Calu3 (cell line): ENCODE results near the gene ANO9. TPM values are rescaled to one million over a fixed set of nuclear protein-coding genes. Genes with fewer than 3 reads are reported as not detected.
"Not testable (repeated sequence)": the region's sequence is repeated elsewhere in the genome, so short reads cannot be mapped to it uniquely, and the experiment has no call there.

Source experiments
- BruUV-seq: library from RNA; stranded (reverse); fragments of 400-500 nt; replicated peaks from 2 replicates; lab custom pipeline; 2021; lab: Mats Ljungman, UMichigan
- CTCF ChIA-PET: fragments of 300-600 bp; sonication (Branson Sonifier 250); formaldehyde crosslinking; loops from one replicate; lab custom pipeline; 2022; ENCODE audit warnings: antibody characterized with exemption; lab: Charles Lee
- DNase-seq: peaks from one replicate; pipeline ENCODE4 v3.0.0; 2022
- H3K27ac Mint-ChIP-seq: one replicate; pipeline ENCODE4 v1.8.0; 2022; ENCODE audit warnings: mixed read lengths; ENCODE audit not compliant: unreplicated experiment
- H3K27me3 Mint-ChIP-seq: one replicate; pipeline ENCODE4 v1.8.0; 2022; ENCODE audit warnings: mixed read lengths; ENCODE audit not compliant: unreplicated experiment
- H3K36me3 Mint-ChIP-seq: one replicate; pipeline ENCODE4 v1.8.0; 2022; ENCODE audit warnings: mild to moderate bottlenecking, moderate library complexity, mixed read lengths; ENCODE audit not compliant: insufficient read depth, unreplicated experiment
- H3K4me1 Mint-ChIP-seq: one replicate; pipeline ENCODE4 v1.8.0; 2022; ENCODE audit warnings: mild to moderate bottlenecking, low read depth, mixed read lengths; ENCODE audit not compliant: unreplicated experiment
- H3K4me3 Mint-ChIP-seq: one replicate; pipeline ENCODE4 v1.8.0; 2022; ENCODE audit warnings: mild to moderate bottlenecking, low read depth, moderate library complexity, mixed read lengths; ENCODE audit not compliant: unreplicated experiment
- H3K9me3 Mint-ChIP-seq: one replicate; pipeline ENCODE4 v1.8.0; 2022; ENCODE audit warnings: low read depth, mixed read lengths; ENCODE audit not compliant: unreplicated experiment
- CTCF ChIP-seq: fragments of 200-600 bp; IDR thresholded peaks from one replicate; pipeline ENCODE4 v1.8.0; 2022; ENCODE audit warnings: antibody characterized with exemption; ENCODE audit not compliant: unreplicated experiment
- intact Hi-C: fragments of 100-400 bp; cut with micrococcal nuclease; formaldehyde crosslinking; loops from one replicate; pipeline ENCODE4 v1.10.0; 2022; ENCODE audit not compliant: unreplicated experiment
- total RNA-seq: library from RNA; stranded (reverse); gene quantifications from 2 replicates; pipeline ENCODE4 v1.2.3, GENCODE V29; 2022

ANO9 gene
- total RNA-seq, 1 experiment from 2014 or later: 27.2 TPM

GRCh38 chr11:438101-438844, 3.5 kb downstream of the ANO9 start:
- H3K4me3 Mint-ChIP-seq: no peak overlapping the region
- TF ChIP-seq CTCF: no peak
- no TSS peak for BruUV-seq
- DNase-seq: no peak
- H3K9me3 Mint-ChIP-seq: no peaks in the 10 kb centered on the region
- no peak overlapping the region for H3K27ac Mint-ChIP-seq
- peaks cover 15% of the 10 kb centered on the region for H3K36me3 Mint-ChIP-seq
- CTCF ChIA-PET: interaction anchor here (1.1 kb wide), 1 partner anchor 10 kb away, joined by 3 read pairs; no protein-coding TSS in a partner anchor
- intact Hi-C loops: no loop called here
- no peaks in the 10 kb centered on the region for H3K27me3 Mint-ChIP-seq
- H3K4me1 Mint-ChIP-seq: peaks cover 8% of the 10 kb centered on the region

- H3K27me3 Mint-ChIP-seq: no peaks in the 10 kb centered on the region
- no peaks in the 10 kb centered on the region for H3K9me3 Mint-ChIP-seq
- intact Hi-C loops: no loop called here
- H3K27ac Mint-ChIP-seq: no peak overlapping the region
- peaks cover 15% of the 10 kb centered on the region for H3K36me3 Mint-ChIP-seq
- no peak for DNase-seq
- BruUV-seq: no TSS peak
- peaks cover 8% of the 10 kb centered on the region for H3K4me1 Mint-ChIP-seq
- TF ChIP-seq CTCF: no peak
- CTCF ChIA-PET: no interaction called here
- no peak overlapping the region for H3K4me3 Mint-ChIP-seq
Measured at GRCh38 chr11:437228-437870, 4.5 kb downstream of the ANO9 start.

GRCh38 chr11:434999-435740, 6.6 kb downstream of the ANO9 start:
- H3K4me3 Mint-ChIP-seq, CTCF ChIA-PET: not testable (repeated sequence)

GRCh38 chr11:434496-434895, 7.3 kb downstream of the ANO9 start:
- H3K27ac Mint-ChIP-seq: no peak overlapping the region
- H3K4me3 Mint-ChIP-seq: no peak overlapping the region
- no peaks in the 10 kb centered on the region for H3K27me3 Mint-ChIP-seq
- no peak for DNase-seq
- H3K9me3 Mint-ChIP-seq: no peaks in the 10 kb centered on the region
- no peak for TF ChIP-seq CTCF
- intact Hi-C loops: no loop called here
- no TSS peak for BruUV-seq
- H3K36me3 Mint-ChIP-seq: no peaks in the 10 kb centered on the region
- H3K4me1 Mint-ChIP-seq: no peaks in the 10 kb centered on the region
- CTCF ChIA-PET: no interaction called here

More at GRCh38 chr11:434999-435740, 6.6 kb downstream of the ANO9 start:
- H3K36me3 Mint-ChIP-seq, intact Hi-C loops, H3K27me3 Mint-ChIP-seq, H3K9me3 Mint-ChIP-seq, H3K4me1 Mint-ChIP-seq, H3K27ac Mint-ChIP-seq, BruUV-seq, DNase-seq: not testable (repeated sequence)
